GM19328 (cell line): ENCODE results near the gene SNRK.

Experiments used
- ATAC-seq: cut with Tn5 transposase; IDR thresholded peaks from one replicate; pipeline ENCODE4 v1.9.1; 2021; ENCODE audit warnings: mild to moderate bottlenecking, moderate library complexity; ENCODE audit not compliant: unreplicated experiment

The SNRK gene

GRCh38 chr3:43266995-43267394 lies 19.3 kb upstream of the SNRK start:
- ATAC-seq = no peak

- no peak for ATAC-seq
Observed at GRCh38 chr3:43268636-43269035, 17.7 kb upstream of the SNRK start.

- no peak for ATAC-seq
Observed at GRCh38 chr3:43270078-43270477, 16.3 kb upstream of the SNRK start.

- ATAC-seq = no peak
Observed at GRCh38 chr3:43273416-43273815, 12.9 kb upstream of the SNRK start.

- no peak for ATAC-seq
Observed at GRCh38 chr3:43279082-43279481, 7.3 kb upstream of the SNRK start.

GRCh38 chr3:43279532-43279931 lies 6.8 kb upstream of the SNRK start:
- no peak for ATAC-seq

- no peak for ATAC-seq
Observed at GRCh38 chr3:43281020-43281419, 5.3 kb upstream of the SNRK start.

- no peak for ATAC-seq
Observed at GRCh38 chr3:43284171-43284570, 2.2 kb upstream of the SNRK start.

GRCh38 chr3:43285644-43286043 lies 696 bp upstream of the SNRK start:
- no peak for ATAC-seq

- no peak for ATAC-seq
Observed at GRCh38 chr3:43286841-43287499, 630 bp downstream of the SNRK start.

GRCh38 chr3:43287500-43287873 lies 1.1 kb downstream of the SNRK start:
- no peak for ATAC-seq

- ATAC-seq = peak; percentile 40
Observed at GRCh38 chr3:43288366-43288765, 2.0 kb downstream of the SNRK start.

GRCh38 chr3:43288850-43289249 lies 2.5 kb downstream of the SNRK start:
- ATAC-seq = no peak

- no peak for ATAC-seq
Observed at GRCh38 chr3:43289401-43289800, 3.1 kb downstream of the SNRK start.

- no peak for ATAC-seq
Observed at GRCh38 chr3:43289841-43290470, 3.6 kb downstream of the SNRK start.

- no peak for ATAC-seq
Observed at GRCh38 chr3:43290956-43291355, 4.6 kb downstream of the SNRK start.

- ATAC-seq = no peak
Observed at GRCh38 chr3:43291546-43291945, 5.2 kb downstream of the SNRK start.

GRCh38 chr3:43294975-43295374 lies 8.6 kb downstream of the SNRK start:
- ATAC-seq = no peak

- peak; percentile 91 for ATAC-seq
Observed at GRCh38 chr3:43296565-43296964, 10.2 kb downstream of the SNRK start.

GRCh38 chr3:43298292-43298691 lies 12.0 kb downstream of the SNRK start:
- ATAC-seq = no peak

GRCh38 chr3:43298761-43299160 lies 12.4 kb downstream of the SNRK start:
- ATAC-seq = no peak

GRCh38 chr3:43302116-43302880 lies 16.0 kb downstream of the SNRK start:
- no peak for ATAC-seq
